Tibial nerve (tissue), 3 donors: ENCODE data around the gene GALNT10.

Experiments used
- POLR2A ChIP-seq, 2 donors: fragments of 450-650 bp; IDR thresholded peaks; one replicate each; pipeline ENCODE4 v1.6.1; 2017; ENCODE audit warnings: antibody characterized with exemption in 2 of 2, mild to moderate bottlenecking in 2 of 2, moderate library complexity in 2 of 2
- TF ChIP-seq, protein P1 (sequence below), 5 experiments: fragments of 200-600 bp in 3 of 5; fragments of 450-650 bp in 2 of 5; sonication (generic) in 3 of 5; IDR thresholded peaks; one replicate each; pipeline ENCODE4 v1.5.1; 2016 to 2019; ENCODE audit warnings: antibody characterized with exemption in 5 of 5, mild to moderate bottlenecking in 3 of 5, moderate library complexity in 2 of 5

DNA sequence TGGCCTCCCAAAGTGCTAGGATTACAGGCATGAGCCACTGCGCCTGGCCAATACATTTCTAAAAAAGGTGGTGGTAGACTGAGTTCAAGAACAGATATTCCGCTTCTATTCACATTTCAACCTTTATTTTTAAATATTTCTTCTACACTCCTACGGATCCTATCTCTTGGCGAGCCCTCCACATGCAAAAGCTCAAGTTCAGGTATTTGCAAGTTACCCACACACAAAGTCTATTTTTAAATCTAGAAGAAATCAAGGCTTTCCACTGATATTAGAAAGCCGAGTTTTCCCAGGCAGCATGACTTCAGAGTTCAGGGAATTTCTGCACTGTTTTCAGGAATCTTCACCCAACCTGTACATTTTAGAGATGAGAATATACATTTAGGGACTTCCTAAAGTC lies 153.9 kb downstream of the GALNT10 start:
- TF ChIP-seq, protein P1, sequence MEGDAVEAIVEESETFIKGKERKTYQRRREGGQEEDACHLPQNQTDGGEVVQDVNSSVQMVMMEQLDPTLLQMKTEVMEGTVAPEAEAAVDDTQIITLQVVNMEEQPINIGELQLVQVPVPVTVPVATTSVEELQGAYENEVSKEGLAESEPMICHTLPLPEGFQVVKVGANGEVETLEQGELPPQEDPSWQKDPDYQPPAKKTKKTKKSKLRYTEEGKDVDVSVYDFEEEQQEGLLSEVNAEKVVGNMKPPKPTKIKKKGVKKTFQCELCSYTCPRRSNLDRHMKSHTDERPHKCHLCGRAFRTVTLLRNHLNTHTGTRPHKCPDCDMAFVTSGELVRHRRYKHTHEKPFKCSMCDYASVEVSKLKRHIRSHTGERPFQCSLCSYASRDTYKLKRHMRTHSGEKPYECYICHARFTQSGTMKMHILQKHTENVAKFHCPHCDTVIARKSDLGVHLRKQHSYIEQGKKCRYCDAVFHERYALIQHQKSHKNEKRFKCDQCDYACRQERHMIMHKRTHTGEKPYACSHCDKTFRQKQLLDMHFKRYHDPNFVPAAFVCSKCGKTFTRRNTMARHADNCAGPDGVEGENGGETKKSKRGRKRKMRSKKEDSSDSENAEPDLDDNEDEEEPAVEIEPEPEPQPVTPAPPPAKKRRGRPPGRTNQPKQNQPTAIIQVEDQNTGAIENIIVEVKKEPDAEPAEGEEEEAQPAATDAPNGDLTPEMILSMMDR (IDR thresholded peaks at IDR 0.05) = no peak
- no peak for TF ChIP-seq POLR2A (IDR thresholded peaks at IDR 0.05)
